GM23338 (cell line): ENCODE measurements around the gene KIAA0753.

Experiments used
- CTCF ChIP-seq, 2 experiments: fragments of 200-600 bp in 1 of 2; sonication (generic) in 1 of 2; conservative IDR thresholded peaks; 2 replicates each; pipeline versions ENCODE4 v1.5.1 to v1.6.1; 2016 to 2017; ENCODE audit warnings: antibody characterized with exemption in 2 of 2, low read depth in 2 of 2, mild to moderate bottlenecking in 2 of 2, moderate library complexity in 1 of 2
- ETS1 ChIP-seq: IDR thresholded peaks from 2 replicates; pipeline ENCODE4 v1.6.1; 2016; ENCODE audit warnings: antibody characterized with exemption
- EZH2 ChIP-seq: fragments of 200-600 bp; sonication (generic); IDR thresholded peaks from one replicate; pipeline ENCODE4 v1.8.0; 2017; ENCODE audit warnings: antibody characterized with exemption, mild to moderate bottlenecking, low read depth; ENCODE audit not compliant: unreplicated experiment
- EZH2phosphoT487 ChIP-seq: fragments of 200-600 bp; sonication (generic); IDR thresholded peaks from one replicate; pipeline ENCODE4 v1.8.1; 2018; ENCODE audit warnings: antibody characterized with exemption; ENCODE audit not compliant: unreplicated experiment
- POLR2AphosphoS5 ChIP-seq: IDR thresholded peaks from 2 replicates; pipeline ENCODE4 v1.6.1; 2016; ENCODE audit warnings: antibody characterized with exemption, low read depth
- ZNF331 ChIP-seq: fragments of 250-450 bp; sonication (Bioruptor Pico); IDR thresholded peaks from 2 replicates; pipeline ENCODE4 v1.5.0; 2020; ENCODE audit warnings: low read depth, mild to moderate bottlenecking, moderate library complexity

- TF ChIP-seq CTCF (conservative IDR thresholded peaks at IDR 0.05; ENCODE audit: low read depth in 2 of 2) = no peak
- no peak for TF ChIP-seq EZH2phosphoT487
- no peak for TF ChIP-seq EZH2
- no peak for TF ChIP-seq ZNF331 (CRISPR knock-in tag)
- TF ChIP-seq POLR2AphosphoS5 = no peak
- TF ChIP-seq ETS1 = no peak
Measured at GRCh38 chr17:6626616-6627015, 13.9 kb downstream of the KIAA0753 start.
